Measurements from ENCODE around the gene DNAJB13. TPM values are rescaled to one million over a fixed set of nuclear protein-coding genes. Genes with fewer than 3 reads are reported as not detected.

DNAJB13 gene
- total and polyA plus RNA-seq, 2 experiments from 2014 or later, result 0.41 TPM; not detected in 1

GRCh38 chr11:74019860-74020259, 69.0 kb downstream of the DNAJB13 start:
- WGBS, 2 experiments (ENCODE audit: low coverage in 1 of 2, low lambda C conversion rate in 2 of 2, missing lambda C conversion rate in 2 of 2), result 51 to 55% methylated on average over 4 of the region's 4 CpGs
- peak overlapping the region; percentile 62 for H3K9ac ChIP-seq
- peak overlapping the region; percentile 77 for H3K27ac ChIP-seq
- no peaks in the 10 kb centered on the region for H3K9me3 ChIP-seq (ENCODE audit: low read depth)
- peaks cover 32% of the 10 kb centered on the region for H3F3A ChIP-seq (ENCODE audit: insufficient read depth)
- H3K79me2 ChIP-seq (ENCODE audit: insufficient read depth), result no peaks in the 10 kb centered on the region
- no peaks in the 10 kb centered on the region for H3K36me3 ChIP-seq (ENCODE audit: low read depth)
- peak; percentile 72 for DNase-seq
- no peak overlapping the region for H3K4me3 ChIP-seq
- no peaks in the 10 kb centered on the region for H4K20me1 ChIP-seq (ENCODE audit: insufficient read depth)
- H2AFZ ChIP-seq, result 0 out of 2 replicates have a peak overlapping the region, but pooled peaks have one; percentile 1
- H3K9me2 ChIP-seq (ENCODE audit: insufficient read depth), result no peaks in the 10 kb centered on the region
- peak overlapping the region; percentile 54 for H3K4me2 ChIP-seq (ENCODE audit: unreplicated experiment)
- H3K4me1 ChIP-seq (ENCODE audit: insufficient read depth), result peaks cover 34% of the 10 kb centered on the region
- in situ Hi-C loops (cut with MboI), result no loop called here
- H3K27me3 ChIP-seq (replicated peaks; ENCODE audit: insufficient read depth), result no peaks in the 10 kb centered on the region
- no peak for TF ChIP-seq EZH2phosphoT487 (IDR thresholded peaks at IDR 0.05; ENCODE audit: insufficient read depth, low read depth)
- no peak for TF ChIP-seq EZH2 (IDR thresholded peaks at IDR 0.05; ENCODE audit: insufficient read depth, poor library complexity, severe bottlenecking)

Other genes with a start within 250 kb of the DNAJB13 start
- 123 and 147 TPM in 2 replicates for gene RAB6A, start 190.0 kb upstream of the DNAJB13 start, total RNA-seq (2014; rRNA removed; shearing (Covaris generic))
- 145 and 151 TPM in 2 replicates for gene RAB6A, start 190.0 kb upstream of the DNAJB13 start, polyA plus RNA-seq (2016; fragmentation: Nextera tagmentation; extraction: Ambion mirVana)
- gene MRPL48, start 163.2 kb upstream of the DNAJB13 start, total RNA-seq (2014; rRNA removed; shearing (Covaris generic)), result 21.4 and 35.0 TPM in 2 replicates
- 39.4 and 40.1 TPM in 2 replicates for gene MRPL48, start 163.2 kb upstream of the DNAJB13 start, polyA plus RNA-seq (2016; fragmentation: Nextera tagmentation; extraction: Ambion mirVana)
- 67.7 and 79.0 TPM in 2 replicates for gene COA4, start 74.2 kb upstream of the DNAJB13 start, total RNA-seq (2014; rRNA removed; shearing (Covaris generic))
- gene COA4, start 74.2 kb upstream of the DNAJB13 start, polyA plus RNA-seq (2016; fragmentation: Nextera tagmentation; extraction: Ambion mirVana), result 78.5 and 84.0 TPM in 2 replicates
- 6.2 and 6.7 TPM in 2 replicates for gene PAAF1, start 74.0 kb upstream of the DNAJB13 start, total RNA-seq (2014; rRNA removed; shearing (Covaris generic))
- gene PAAF1, start 74.0 kb upstream of the DNAJB13 start, polyA plus RNA-seq (2016; fragmentation: Nextera tagmentation; extraction: Ambion mirVana), result 24.1 and 27.2 TPM in 2 replicates
- 2.4 TPM in 1 of 2 replicates, not detected in the other for gene UCP2, start 31.8 kb downstream of the DNAJB13 start, total RNA-seq (2014; rRNA removed; shearing (Covaris generic))
- gene UCP2, start 31.8 kb downstream of the DNAJB13 start, polyA plus RNA-seq (2016; fragmentation: Nextera tagmentation; extraction: Ambion mirVana), result 2.0 and 2.8 TPM in 2 replicates
- gene UCP3, start 58.1 kb downstream of the DNAJB13 start, total RNA-seq (2014; rRNA removed; shearing (Covaris generic)), result 0.11 TPM in 1 of 2 replicates, not detected in the other
- 0.22 TPM in 1 of 2 replicates, not detected in the other for gene UCP3, start 58.1 kb downstream of the DNAJB13 start, polyA plus RNA-seq (2016; fragmentation: Nextera tagmentation; extraction: Ambion mirVana)
- gene C2CD3, start 220.0 kb downstream of the DNAJB13 start, total RNA-seq (2014; rRNA removed; shearing (Covaris generic)), result 9.2 and 29.6 TPM in 2 replicates
- gene C2CD3, start 220.0 kb downstream of the DNAJB13 start, polyA plus RNA-seq (2016; fragmentation: Nextera tagmentation; extraction: Ambion mirVana), result 6.9 and 7.3 TPM in 2 replicates
- 41.5 and 43.6 TPM in 2 replicates for gene PPME1, start 220.3 kb downstream of the DNAJB13 start, total RNA-seq (2014; rRNA removed; shearing (Covaris generic))
- gene PPME1, start 220.3 kb downstream of the DNAJB13 start, polyA plus RNA-seq (2016; fragmentation: Nextera tagmentation; extraction: Ambion mirVana), result 62.1 and 63.5 TPM in 2 replicates

All from GM23248 (cell line).